Loucy (cell line): Measurements from ENCODE around the gene SLC45A2.

Experiments used
- EZH2phosphoT487 ChIP-seq: fragments of 200-600 bp; IDR thresholded peaks from 2 replicates; pipeline ENCODE4 v1.6.1; 2018; ENCODE audit warnings: antibody characterized with exemption, mild to moderate bottlenecking, moderate library complexity, borderline replicate concordance
- TF ChIP-seq, protein P1 (sequence below): fragments of 200-600 bp; sonication (generic); conservative IDR thresholded peaks from 2 replicates; pipeline ENCODE4 v1.5.1; 2014; ENCODE audit warnings: mild to moderate bottlenecking, antibody characterized with exemption, low read length

GRCh38 chr5:33958176-33958575, 26.3 kb downstream of the SLC45A2 start:
- TF ChIP-seq, protein P1, sequence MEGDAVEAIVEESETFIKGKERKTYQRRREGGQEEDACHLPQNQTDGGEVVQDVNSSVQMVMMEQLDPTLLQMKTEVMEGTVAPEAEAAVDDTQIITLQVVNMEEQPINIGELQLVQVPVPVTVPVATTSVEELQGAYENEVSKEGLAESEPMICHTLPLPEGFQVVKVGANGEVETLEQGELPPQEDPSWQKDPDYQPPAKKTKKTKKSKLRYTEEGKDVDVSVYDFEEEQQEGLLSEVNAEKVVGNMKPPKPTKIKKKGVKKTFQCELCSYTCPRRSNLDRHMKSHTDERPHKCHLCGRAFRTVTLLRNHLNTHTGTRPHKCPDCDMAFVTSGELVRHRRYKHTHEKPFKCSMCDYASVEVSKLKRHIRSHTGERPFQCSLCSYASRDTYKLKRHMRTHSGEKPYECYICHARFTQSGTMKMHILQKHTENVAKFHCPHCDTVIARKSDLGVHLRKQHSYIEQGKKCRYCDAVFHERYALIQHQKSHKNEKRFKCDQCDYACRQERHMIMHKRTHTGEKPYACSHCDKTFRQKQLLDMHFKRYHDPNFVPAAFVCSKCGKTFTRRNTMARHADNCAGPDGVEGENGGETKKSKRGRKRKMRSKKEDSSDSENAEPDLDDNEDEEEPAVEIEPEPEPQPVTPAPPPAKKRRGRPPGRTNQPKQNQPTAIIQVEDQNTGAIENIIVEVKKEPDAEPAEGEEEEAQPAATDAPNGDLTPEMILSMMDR = no peak
- TF ChIP-seq EZH2phosphoT487 = no peak
